ENCODE data around the gene COL20A1.

GRCh38 chr20:63378626-63379025 lies 85.6 kb downstream of the COL20A1 start:
- no peak for TF ChIP-seq CTCF (IDR thresholded peaks at IDR 0.05)
- no peak for TF ChIP-seq POLR2A (IDR thresholded peaks at IDR 0.05)
